HCT116 (cell line): ENCODE data around the gene KRTAP17-1. TPM values are rescaled to one million over a fixed set of nuclear protein-coding genes. Genes with fewer than 3 reads are reported as not detected.
"Not testable (repeated sequence)": the region's sequence is repeated elsewhere in the genome, so short reads cannot be mapped to it uniquely, and the experiment has no call there.

ENCODE experiments used
- ATAC-seq: fragments of 200-7000 bp; cut with Tn5 transposase; 2 replicates; pipeline ENCODE4 v1.9.1; 2020; ENCODE audit warnings: mild to moderate bottlenecking, moderate library complexity
- BruUV-seq: library from RNA; stranded (reverse); fragments of 400-500 nt; replicated peaks from 2 replicates; lab custom pipeline; 2021; lab: Mats Ljungman, UMichigan
- CTCF ChIA-PET: fragments of 300-600 bp; sonication (Branson Sonifier 250); formaldehyde crosslinking; loops from one replicate; lab custom pipeline; 2021; ENCODE audit warnings: antibody characterized with exemption; lab: Charles Lee
- POLR2A ChIA-PET: fragments of 300-600, 350-600 bp; sonication (Branson Sonifier 250); formaldehyde crosslinking; loops from one replicate; lab custom pipeline; 2021; ENCODE audit warnings: antibody characterized with exemption; lab: Charles Lee
- RAD21 ChIA-PET, 2 experiments: fragments of 300-600 bp; sonication (Branson Sonifier 250); formaldehyde crosslinking; loops; one replicate each; lab custom pipeline; 2023; ENCODE audit warnings: low total read pairs in 2 of 2; ENCODE audit not compliant: uncharacterized antibody in 2 of 2, unreplicated experiment in 2 of 2, low non-redundant PET in 1 of 2; lab: Charles Lee
- DNase-seq: peaks from one replicate; pipeline ENCODE4 v3.0.0-alpha.2; 2010; ENCODE audit warnings: low read depth, low spot score
- H2AFZ ChIP-seq: fragments of 200-600 bp; shearing (Covaris generic), sonication (generic); 2 replicates; pipeline ENCODE4 v1.6.1; 2017; ENCODE audit warnings: low read depth, mixed run types, mixed read lengths, antibody characterized with exemption, low read length; ENCODE audit not compliant: poor library complexity, severe bottlenecking
- H3K27ac ChIP-seq: 2 replicates; pipeline ENCODE4 v1.5.1; 2012; ENCODE audit warnings: low read depth, low read length
- H3K27me3 ChIP-seq: fragments of 200-600 bp; sonication (generic); 2 replicates; pipeline ENCODE4 v1.6.1; 2016; ENCODE audit warnings: mixed run types, low read length, mixed read lengths; ENCODE audit not compliant: insufficient read depth
- H3K36me3 ChIP-seq, 2 experiments: fragments of 200-500 bp in 1 of 2; fragments of 200-600 bp in 1 of 2; sonication (Bioruptor generic) in 1 of 2; sonication (generic) in 1 of 2; 2 replicates each; pipeline versions ENCODE4 v1.5.1 to v1.6.1; 2014 to 2016; ENCODE audit warnings: low read length in 2 of 2, inconsistent platforms in 1 of 2, mixed read lengths in 1 of 2, mixed run types in 1 of 2; ENCODE audit not compliant: insufficient read depth in 2 of 2, control insufficient read depth in 1 of 2
- H3K4me1 ChIP-seq, 2 experiments: fragments of 200-600 bp in 1 of 2; sonication (generic) in 1 of 2; 2 replicates each; pipeline versions ENCODE4 v1.5.1 to v1.6.1; 2012 to 2017; ENCODE audit warnings: low read length in 2 of 2, inconsistent platforms in 1 of 2, mild to moderate bottlenecking in 1 of 2, mixed read lengths in 1 of 2, mixed run types in 1 of 2, moderate library complexity in 1 of 2; ENCODE audit not compliant: insufficient read depth in 2 of 2, control insufficient read depth in 1 of 2
- H3K4me2 ChIP-seq: fragments of 200-600 bp; sonication (generic); 2 replicates; pipeline ENCODE4 v1.6.1; 2017; ENCODE audit warnings: mixed run types, low read length, mixed read lengths
- H3K4me3 ChIP-seq, 2 experiments: fragments of 200-600 bp in 1 of 2; sonication (generic) in 1 of 2; replicated peaks in 1 of 2; 2 replicates each; pipeline ENCODE4 v1.5.1; 2011 to 2016; ENCODE audit warnings: low read length in 2 of 2, control low read depth in 1 of 2, low read depth in 1 of 2, mild to moderate bottlenecking in 1 of 2, mixed read lengths in 1 of 2, mixed run types in 1 of 2
- H3K79me2 ChIP-seq: fragments of 200-600 bp; sonication (generic); 2 replicates; pipeline ENCODE4 v1.6.1; 2017; ENCODE audit warnings: mild to moderate bottlenecking, mixed run types, low read length, moderate library complexity, mixed read lengths; ENCODE audit not compliant: insufficient read depth
- H3K9ac ChIP-seq: fragments of 200-600 bp; sonication (generic); 2 replicates; pipeline ENCODE4 v1.6.1; 2016; ENCODE audit warnings: low read length, mixed read lengths
- H3K9me2 ChIP-seq: fragments of 200-600 bp; sonication (generic), shearing (Covaris generic); 2 replicates; pipeline ENCODE4 v1.6.1; 2017; ENCODE audit warnings: mixed run types, mild to moderate bottlenecking, moderate library complexity; ENCODE audit not compliant: insufficient read depth
- H3K9me3 ChIP-seq, 2 experiments: fragments of 200-500 bp in 1 of 2; fragments of 200-600 bp in 1 of 2; sonication (Bioruptor generic) in 1 of 2; sonication (generic) in 1 of 2; 2 replicates each; pipeline ENCODE4 v1.6.1; 2014 to 2017; ENCODE audit warnings: low read length in 2 of 2, mixed read lengths in 2 of 2, inconsistent platforms in 1 of 2, low read depth in 1 of 2, mild to moderate bottlenecking in 1 of 2, mixed run types in 1 of 2, moderate library complexity in 1 of 2; ENCODE audit not compliant: control insufficient read depth in 1 of 2, insufficient read depth in 1 of 2
- H4K20me1 ChIP-seq: fragments of 200-600 bp; sonication (generic), shearing (Covaris generic); 2 replicates; pipeline ENCODE4 v1.6.1; 2017; ENCODE audit warnings: mixed run types, mild to moderate bottlenecking, moderate library complexity; ENCODE audit not compliant: insufficient read depth
- ATF3 ChIP-seq: IDR thresholded peaks from 2 replicates; pipeline ENCODE4 v1.6.1; 2012
- EGR1 ChIP-seq: IDR thresholded peaks from 2 replicates; pipeline ENCODE4 v1.6.1; 2012; ENCODE audit warnings: low read depth
- JUND ChIP-seq: IDR thresholded peaks from 2 replicates; pipeline ENCODE4 v1.6.1; 2012
- MAX ChIP-seq: IDR thresholded peaks from 2 replicates; pipeline ENCODE4 v1.6.1; 2012
- RAD21 ChIP-seq: IDR thresholded peaks from 2 replicates; pipeline ENCODE4 v1.6.1; 2012; ENCODE audit warnings: low read depth, mild to moderate bottlenecking
- intact Hi-C: fragments of 100-400 bp; cut with micrococcal nuclease; formaldehyde crosslinking; loops from 2 replicates; pipeline ENCODE4 v1.10.0; 2022
- total RNA-seq: library from RNA; stranded (reverse); gene quantifications from one replicate; pipeline ENCODE4 v1.2.1, GENCODE V29; 2021; ENCODE audit not compliant: unreplicated experiment

The KRTAP17-1 gene
- total RNA-seq, 1 experiment from 2014 or later: not detected

GRCh38 chr17:41278176-41278955 lies 37.1 kb downstream of the KRTAP17-1 start:
- H3K9me2 ChIP-seq: no peaks in the 10 kb centered on the region
- no peak for TF ChIP-seq EGR1
- no peak for TF ChIP-seq JUND
- no peak for TF ChIP-seq ATF3
- TF ChIP-seq RAD21: no peak
- no peak for TF ChIP-seq MAX
- DNase-seq (no peak), ATAC-seq (no peak)
- no peaks in the 10 kb centered on the region for H3K27me3 ChIP-seq
- H3K4me2 ChIP-seq: no peak overlapping the region
- POLR2A ChIA-PET: no interaction called here
- no peak overlapping the region for H3K4me3 ChIP-seq
- RAD21 ChIA-PET: no interaction called here
- CTCF ChIA-PET: no interaction called here
- H3K9ac ChIP-seq: no peak overlapping the region
- no TSS peak for BruUV-seq
- H2AFZ ChIP-seq: no peak overlapping the region
- no peaks in the 10 kb centered on the region; a peak in 1 of 4 replicates for H3K9me3 ChIP-seq
- H4K20me1 ChIP-seq: no peaks in the 10 kb centered on the region
- intact Hi-C loops: no loop called here
- no peaks in the 10 kb centered on the region for H3K36me3 ChIP-seq
- no peak overlapping the region for H3K27ac ChIP-seq
- H3K79me2 ChIP-seq: no peaks in the 10 kb centered on the region
- H3K4me1 ChIP-seq: no peaks in the 10 kb centered on the region

GRCh38 chr17:41275648-41276190 lies 39.8 kb downstream of the KRTAP17-1 start, which contains the start of gene KRTAP9-7:
Gene KRTAP9-7 (plus strand): TSS chr17:41275698. CDS start chr17:41275698, 0 bp downstream.
- H3K9me3 ChIP-seq, H4K20me1 ChIP-seq, H3K36me3 ChIP-seq, H3K27ac ChIP-seq, H3K4me3 ChIP-seq, ATAC-seq, H3K9me2 ChIP-seq, H3K9ac ChIP-seq, CTCF ChIA-PET, H3K27me3 ChIP-seq, RAD21 ChIA-PET, POLR2A ChIA-PET, H3K4me2 ChIP-seq, BruUV-seq, H3K4me1 ChIP-seq, H2AFZ ChIP-seq, H3K79me2 ChIP-seq, DNase-seq: not testable (repeated sequence)
- intact Hi-C loops: loop anchor here (1.0 kb wide), 1 partner anchor 11 kb away; no protein-coding TSS in a partner anchor
